CD1c-positive myeloid dendritic cell (primary cell): ENCODE data around the gene DGCR2.
"Not testable (repeated sequence)": the region's sequence is repeated elsewhere in the genome, so short reads cannot be mapped to it uniquely, and the experiment has no call there.

Experiments
- DNase-seq: peaks from one replicate; pipeline ENCODE4 v3.0.0-alpha.2; 2016; ENCODE audit errors: extremely low spot score

DGCR2 gene

DNA sequence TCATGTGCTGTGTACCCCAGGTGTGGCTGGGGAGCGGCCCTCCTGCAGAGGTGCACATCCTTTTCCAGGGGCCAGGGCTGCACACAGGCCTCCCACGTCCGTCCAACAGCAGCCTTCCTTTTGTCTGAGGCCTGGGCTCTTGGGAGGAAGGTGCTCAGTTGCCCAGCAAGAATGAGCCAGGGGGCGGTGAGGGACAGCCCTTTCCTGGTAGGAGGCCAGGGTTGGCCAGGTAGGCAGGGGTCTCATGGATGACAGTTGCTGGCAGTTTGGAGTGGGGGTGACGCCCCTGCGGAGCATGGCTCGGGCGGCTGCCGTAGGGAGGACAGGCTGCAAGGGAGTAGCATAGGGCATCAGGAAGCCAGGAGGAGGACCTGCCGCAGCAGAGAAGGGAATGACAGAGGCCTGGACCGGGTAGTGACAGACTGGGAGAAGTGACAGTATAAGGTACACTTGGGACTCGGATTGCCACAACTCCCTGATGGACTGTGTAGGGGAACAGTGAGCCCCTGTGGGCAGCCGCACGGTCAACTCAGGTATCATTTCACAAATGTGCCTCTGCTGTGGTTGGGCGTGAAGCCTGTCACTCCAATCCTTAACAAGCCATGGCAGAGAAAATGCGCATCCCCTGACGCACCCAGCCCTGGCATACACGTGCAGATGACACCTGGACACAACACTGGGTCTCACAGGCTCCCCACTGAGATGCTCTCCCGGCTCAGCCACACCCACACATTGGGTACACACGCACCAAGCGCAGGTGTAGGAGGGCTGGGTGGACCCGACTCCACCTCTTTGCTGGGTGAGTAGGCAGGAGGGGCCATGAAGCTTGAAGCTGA, 79.7 kb downstream of the DGCR2 start:
- no peak for DNase-seq

DNA sequence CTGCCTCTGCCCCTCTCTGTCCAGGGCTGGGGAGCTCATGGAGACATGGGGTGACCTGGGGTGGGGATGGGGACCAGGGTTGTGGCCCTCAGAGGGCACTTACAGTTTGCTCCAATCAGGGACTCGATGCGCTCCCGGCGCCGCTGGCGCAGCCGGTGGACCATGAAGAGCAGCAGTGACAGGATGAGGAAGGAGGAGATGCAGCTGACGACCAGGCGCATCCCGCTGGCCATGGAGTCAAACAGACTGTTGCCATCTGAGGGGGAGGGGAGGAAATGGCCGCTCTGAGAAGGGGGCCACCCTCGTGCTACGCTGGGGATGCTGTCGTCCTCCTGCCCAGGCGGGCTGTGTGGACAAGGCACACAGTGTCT, 80.5 kb downstream of the DGCR2 start:
- no peak for DNase-seq

DNA sequence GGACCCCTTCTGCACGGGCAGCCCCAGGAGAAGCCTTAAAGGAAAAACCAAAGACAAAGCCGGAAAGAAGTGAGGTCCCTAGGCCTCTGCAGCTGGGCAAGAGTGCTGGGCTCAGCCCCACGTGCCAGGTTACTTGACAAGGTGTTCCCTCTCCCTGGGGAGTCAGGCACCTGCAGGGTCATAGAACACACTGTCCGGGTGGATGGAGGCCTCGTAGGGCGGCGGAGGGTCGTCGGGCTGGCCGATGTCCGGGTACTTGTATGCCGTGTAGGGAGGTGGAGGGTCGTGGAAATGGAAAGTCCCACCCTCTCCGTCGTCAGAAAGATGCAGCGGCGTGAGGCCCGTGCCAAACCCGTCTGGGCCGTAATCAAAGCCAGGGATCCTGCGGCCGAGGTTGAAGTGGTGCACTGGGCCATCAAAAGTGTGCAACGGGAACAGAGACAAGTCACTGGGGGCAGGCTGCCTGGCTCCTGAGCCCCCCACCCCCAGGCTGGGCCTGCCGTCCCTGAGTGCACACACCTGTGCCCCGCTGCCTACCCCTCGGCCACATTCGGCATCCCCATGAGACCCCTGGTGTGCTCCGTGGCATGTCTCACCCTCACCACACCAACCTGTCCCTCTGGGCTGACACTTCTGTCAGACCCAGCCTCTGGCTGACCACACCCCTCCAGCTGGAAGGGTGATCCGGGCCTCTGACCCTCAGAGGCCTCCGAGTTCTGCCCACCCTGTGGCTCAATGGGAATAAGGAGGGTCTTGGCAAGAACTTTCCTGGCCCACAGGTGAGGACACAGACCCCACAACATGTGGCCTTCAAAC, 81.1 kb downstream of the DGCR2 start:
- DNase-seq = no peak

DNA sequence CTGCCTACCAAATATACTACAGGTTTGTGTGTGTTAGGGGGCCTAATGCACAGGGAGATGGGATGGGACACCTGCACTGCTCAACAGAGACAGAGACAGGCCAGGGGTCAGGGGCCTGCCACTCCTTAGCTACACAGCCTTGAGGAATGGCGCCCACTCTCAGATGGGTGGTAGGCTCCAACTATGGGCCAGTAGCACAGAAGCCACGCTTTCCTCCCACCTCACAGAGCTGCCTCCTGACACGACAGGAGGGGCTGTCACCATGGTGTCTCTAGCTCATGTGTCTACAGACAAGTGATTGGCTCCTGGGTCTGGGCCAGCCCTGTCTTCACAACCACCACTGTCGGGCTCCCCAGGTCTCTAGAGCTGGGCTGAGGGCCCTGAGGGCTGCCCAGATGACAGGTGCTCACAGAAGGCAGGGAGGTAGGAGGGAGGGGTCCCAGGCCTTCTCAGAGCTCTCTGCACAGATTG, 81.8 kb downstream of the DGCR2 start:
- no peak for DNase-seq

DNA sequence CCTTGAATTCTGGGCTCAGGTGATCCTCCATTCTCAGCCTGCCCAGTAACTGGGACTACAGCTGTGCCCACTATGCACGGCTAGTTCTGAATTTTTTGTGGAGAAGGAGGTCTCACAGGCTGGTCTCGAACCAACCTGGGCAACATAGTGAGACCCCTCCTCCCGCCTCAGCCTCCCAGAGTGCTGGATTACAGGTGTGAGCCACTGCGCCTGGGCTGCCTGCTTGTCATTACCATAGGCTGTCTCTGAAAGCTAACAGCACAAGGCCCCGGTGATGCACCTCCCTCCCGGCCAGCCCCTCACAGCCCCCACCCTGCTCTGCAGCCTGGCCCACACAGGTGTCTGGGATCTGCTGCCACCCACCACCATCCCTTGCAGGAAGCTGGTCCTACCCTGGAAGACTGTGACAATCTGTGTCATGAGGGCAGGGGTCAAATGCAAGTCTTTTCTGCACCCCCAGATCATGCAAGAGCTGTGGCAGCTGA, 82.4 kb downstream of the DGCR2 start:
- no peak for DNase-seq

DNA sequence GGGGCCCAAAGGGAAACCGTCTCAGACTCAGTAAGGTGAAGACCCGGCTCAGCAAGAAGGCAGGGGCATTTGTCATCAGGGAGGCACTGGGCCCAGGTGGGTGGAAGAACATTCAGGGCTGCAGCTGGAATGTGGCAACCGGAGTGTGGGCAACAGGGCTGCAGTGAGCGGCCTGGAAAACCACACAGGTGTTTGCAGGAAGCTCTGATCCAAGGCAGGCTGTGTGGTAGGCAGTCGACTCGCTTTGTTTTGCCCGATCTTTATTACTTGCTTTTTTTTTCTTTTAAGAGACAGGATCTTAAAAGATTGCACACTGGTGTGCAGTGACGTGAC, 82.8 kb downstream of the DGCR2 start:
- no peak for DNase-seq

DNA sequence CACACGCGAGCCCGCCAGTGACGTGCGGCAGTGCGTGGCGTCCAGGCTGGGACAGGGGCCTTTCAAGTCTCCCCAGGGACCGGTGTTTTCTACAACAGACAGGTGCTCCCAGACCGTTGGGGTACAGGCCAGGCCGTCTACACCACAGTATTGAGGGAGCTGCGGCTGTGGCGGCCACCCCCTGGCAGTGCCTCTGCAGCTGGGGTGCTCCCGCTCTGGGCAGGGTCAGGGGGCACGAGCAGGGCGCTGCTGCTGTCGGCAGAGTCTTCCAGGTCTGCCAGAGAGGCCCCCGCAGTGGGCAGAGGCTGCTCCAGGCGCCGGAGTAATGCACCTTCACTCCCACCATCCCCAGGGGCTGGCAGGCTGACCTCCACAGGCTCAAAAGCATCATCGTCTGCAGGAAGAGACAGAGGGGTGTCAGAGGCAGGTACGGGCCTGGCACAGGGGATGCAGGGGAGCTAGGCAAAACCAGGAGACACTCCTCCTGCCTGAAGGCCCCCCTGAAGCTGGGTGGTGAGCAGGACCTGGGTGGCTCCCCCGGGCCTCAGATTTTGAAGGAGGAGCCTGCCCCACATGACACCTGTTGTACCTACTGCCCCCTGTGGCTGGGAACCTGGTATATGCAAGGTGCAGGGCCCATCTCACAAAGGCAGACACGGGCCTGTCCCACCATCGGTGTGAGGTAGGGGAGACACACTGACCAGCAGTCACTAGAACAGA, 83.3 kb downstream of the DGCR2 start:
- DNase-seq = no peak

DNA sequence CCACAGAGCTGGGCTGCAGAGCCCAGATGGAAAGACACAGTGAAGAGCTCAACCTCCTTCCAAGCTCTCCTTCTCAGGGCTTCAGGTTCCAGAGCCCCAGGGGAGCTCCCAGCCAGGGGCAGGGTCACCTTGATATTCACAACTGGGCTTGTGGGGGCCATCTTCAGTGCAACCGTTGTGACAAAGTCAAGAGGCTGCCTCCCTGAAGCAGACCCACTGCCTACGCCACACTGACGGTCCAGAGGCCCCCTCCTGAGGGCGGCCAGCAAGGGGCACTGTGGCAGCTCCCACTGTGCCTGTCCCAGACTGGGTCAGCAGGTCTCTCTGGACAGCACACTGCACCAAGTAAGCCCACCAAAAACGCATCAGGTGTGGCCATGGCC, 84.1 kb downstream of the DGCR2 start:
- DNase-seq = no peak

DNA sequence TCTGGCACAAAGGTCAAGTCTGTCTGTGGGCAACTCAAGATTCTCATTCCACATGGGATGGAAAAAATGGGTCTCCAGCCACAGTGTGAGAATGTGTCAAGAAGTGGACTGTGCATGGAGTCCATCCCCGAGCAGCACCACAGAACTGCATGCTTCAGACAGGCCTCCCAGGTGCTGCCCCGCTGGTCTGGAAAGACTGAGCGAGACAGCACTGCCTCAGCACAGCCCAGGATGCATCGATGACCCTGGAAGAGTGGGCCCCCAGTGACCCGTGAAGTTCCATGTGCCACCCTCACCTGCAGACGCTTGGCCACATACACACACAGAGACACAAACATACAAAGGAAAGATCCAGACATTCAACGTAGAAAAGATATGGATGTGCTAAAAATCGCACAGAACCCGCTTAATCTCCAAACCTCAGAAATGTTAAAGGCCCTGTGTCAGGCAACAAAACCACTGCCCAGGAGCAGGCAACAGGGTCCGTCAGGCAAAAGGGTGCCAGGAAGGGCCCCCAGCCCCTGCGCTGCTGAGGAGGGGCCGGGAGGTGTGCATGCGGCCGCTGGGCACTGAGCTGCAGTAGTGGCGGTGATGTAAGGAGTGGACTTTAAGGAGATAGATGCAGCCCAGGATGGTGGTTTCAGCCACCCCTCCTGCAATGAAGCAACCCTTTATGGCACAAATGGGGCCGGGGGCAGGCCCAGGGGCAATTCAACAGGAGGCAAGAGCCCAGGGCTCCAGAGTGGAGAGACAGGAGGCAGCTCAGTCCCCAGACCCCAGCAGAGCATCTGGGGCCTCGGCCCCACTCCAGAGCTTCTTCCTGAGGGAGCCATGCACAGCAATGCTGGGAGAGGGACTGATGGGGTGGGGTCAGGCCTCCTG, 84.7 kb downstream of the DGCR2 start:
- DNase-seq = no peak

DNA sequence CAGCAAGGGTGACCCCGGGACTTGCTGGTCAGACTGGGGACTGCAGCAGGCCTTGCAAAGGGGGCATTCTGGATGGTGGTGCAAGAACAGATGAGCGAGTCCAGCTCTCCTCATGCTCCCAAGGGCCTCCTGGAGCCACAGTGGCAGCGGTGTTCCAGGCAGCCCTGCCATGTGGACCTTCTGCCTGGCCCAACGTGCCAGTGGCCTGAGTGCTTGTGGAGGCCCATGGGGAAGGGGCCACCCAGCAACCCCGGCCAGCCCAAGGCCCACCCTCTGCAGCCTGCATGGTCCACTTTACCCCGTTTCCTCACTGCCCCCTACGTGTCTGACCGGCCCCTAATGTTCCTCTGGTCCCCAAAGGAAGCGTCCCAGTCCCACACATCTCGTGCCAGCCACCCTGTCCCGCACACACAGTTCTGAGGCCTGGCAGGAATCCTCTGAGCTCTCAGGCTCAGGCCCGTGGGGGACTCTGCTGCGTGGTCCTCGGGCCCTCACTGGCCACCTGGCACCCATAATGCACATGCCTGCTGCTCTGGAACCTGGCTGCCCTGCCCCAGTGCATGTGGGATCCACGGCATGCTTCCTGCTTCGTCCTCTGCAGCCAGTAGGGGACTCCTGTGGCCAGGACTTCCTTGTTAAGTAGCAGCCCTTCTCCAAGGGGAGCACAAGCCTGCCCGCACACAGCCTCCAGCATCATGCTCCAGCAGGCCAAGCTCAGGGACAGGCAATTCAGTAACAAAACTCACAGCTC, 85.5 kb downstream of the DGCR2 start:
- no peak for DNase-seq

DNA sequence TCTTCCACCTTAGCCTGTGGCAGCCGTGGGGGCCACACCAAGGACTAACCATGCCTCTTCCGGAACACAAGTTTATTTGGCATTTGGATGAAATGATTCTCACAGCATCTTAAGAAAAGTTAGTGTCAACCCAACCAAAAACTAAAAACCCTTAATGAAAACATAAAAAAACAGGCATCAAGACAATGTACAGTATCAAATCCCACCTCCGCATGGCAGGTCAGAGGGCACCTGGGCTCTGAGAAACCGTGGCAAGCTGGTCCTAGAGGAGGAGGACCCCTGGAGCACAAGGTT, 86.0 kb downstream of the DGCR2 start:
- DNase-seq = no peak

DNA sequence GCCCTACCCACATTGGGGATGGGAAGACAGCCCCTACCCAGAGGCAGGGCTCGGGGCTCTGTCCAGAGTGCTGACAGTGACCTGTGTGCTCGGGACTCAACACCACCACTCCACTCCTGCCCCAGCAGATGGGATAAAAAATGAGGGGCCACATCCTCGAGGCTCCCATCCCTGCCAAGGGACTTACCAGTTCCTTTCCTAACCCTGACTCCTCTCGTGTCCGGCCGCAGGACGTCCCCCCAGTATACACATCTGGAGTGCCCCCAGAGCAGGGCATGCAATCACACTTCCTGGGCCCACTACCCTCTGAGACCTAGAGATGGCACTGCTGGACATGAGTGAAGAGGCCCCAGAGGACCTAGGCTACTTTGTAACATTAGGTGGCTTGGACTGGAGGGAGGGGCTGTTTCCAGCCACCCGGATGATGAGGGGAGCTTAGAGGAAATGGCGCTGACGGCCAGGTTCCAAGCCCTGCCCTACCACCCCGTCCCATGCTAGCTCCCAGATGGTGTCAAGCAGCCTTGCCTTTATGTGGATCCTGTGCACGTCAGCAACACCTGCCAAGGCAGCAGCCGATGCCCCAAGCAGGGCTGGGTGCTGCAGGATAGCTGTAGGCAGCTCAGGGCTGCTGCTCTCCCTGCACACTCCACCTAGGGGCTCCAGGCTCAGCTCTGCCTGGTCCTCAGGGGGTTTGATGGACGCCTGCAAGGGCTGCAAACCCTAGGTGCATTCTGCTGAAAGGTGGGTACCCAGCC, 86.6 kb downstream of the DGCR2 start:
- no peak for DNase-seq

DNA sequence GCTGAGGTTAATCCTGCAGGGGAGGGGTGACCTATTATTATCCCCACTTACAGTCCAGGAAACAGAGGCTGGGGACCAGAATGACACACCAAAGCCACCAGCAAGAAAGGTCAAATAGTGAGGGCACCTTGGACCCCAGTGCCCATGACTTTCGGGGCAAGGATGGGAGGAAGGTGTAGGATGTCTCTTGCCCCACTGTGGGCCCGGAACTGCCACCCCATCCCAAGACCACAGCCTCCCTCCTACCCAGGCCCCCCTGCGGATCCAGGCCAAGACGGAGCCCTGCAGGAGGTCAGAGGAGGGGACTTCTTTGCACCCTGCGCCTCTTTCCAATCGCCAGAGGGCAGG, 87.1 kb downstream of the DGCR2 start:
- DNase-seq = not testable (repeated sequence)

DNA sequence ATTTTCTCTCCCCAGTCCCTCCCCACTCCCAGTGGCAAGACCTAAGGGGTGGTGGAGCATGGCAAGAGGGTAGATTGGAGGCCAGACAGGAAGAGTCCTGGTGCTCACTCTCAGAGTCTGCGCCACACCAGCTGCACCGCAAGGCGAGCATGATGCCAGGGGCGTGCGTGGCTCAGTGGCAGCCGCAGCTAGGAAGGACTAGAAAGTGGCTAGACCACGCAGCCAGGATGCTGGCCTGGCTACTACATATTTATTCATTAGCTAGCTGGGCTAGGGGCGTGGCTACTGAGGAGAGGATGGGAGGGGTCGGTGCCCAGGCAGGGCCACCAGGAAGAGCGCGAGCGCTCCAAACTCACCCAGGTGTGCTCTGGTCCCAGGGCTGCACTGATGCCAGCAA, 87.5 kb downstream of the DGCR2 start:
- DNase-seq = not testable (repeated sequence)

DNA sequence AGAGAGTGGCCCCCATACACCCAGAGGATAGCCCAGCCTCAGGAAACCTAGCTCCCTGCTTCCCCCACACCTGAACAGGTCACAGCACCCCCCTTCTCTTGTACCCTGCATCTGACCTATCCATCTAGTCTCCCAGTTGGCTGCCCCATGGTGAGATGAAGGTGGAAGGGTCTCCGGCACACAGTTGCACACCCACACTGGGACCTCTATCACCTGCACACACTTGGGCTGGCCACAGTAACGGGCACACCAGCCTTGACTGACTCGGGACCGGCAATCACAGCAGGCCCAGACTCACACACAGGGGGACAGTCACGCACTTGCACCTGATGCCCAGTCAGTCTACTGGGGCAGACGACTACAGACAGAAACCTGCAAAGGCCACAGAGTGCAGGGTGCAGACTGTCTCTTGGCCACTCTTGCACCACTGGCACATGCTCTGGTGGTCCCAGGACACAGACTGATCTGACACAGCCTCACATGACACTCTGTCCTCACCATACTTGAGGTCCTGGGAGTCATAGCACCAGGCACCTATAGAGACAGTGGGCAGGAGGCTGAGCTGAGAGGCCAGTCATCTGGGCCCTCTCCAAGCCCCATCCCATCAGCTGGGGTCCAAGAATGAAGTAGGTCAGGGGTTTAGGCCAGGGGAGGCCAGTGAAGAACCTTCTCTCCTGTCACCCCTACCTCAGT, 88.0 kb downstream of the DGCR2 start:
- not testable (repeated sequence) for DNase-seq

DNA sequence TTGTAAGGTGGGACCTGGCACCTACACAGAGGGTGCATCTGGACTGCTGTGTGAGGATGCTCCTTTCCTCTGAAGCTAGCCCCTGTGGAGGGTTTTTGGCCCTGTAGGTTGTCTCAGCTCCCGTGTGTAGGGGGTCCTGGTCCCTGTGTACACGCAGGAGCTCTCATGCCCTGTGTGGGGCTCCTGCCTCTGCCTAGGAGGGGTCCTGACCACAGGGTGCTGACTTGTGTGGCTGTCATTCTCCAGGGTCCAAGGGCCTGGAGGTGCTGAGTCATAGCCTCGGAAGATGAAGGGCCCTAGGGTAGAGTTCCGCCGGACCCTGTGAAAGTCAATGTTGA, 88.7 kb downstream of the DGCR2 start:
- not testable (repeated sequence) for DNase-seq

DNA sequence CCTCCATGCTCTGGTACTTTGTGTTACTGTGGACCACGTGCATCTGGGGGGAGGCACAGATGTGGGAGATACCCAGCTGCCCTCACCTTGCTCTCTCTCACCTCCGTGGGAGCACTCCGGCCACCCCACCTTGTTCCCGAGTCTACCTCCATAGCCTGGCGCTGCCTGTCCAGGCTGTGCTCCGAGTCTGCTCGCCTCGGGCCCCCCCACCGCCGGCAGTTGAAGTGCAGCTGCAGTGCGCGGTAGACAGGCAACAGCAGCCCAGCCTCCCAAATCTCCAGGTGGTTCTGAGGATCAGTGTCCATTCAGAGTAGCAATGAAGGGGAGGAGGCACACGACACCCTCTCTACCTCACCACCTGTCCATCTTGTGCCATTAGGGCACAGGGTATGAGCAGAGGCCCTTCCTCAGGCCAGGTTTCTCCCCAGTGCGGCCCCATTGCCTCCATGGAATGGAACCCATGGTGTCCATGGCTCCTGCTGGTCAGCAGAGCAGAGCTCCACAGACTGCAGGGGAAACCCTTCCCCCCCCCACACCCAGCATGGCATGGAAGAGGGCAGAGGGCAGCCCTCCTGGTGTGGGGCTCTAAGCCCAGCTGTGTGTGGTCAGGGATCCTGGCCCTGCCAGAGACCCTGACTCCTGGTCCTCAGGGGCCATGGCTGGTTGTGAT, 89.2 kb downstream of the DGCR2 start:
- DNase-seq = not testable (repeated sequence)

DNA sequence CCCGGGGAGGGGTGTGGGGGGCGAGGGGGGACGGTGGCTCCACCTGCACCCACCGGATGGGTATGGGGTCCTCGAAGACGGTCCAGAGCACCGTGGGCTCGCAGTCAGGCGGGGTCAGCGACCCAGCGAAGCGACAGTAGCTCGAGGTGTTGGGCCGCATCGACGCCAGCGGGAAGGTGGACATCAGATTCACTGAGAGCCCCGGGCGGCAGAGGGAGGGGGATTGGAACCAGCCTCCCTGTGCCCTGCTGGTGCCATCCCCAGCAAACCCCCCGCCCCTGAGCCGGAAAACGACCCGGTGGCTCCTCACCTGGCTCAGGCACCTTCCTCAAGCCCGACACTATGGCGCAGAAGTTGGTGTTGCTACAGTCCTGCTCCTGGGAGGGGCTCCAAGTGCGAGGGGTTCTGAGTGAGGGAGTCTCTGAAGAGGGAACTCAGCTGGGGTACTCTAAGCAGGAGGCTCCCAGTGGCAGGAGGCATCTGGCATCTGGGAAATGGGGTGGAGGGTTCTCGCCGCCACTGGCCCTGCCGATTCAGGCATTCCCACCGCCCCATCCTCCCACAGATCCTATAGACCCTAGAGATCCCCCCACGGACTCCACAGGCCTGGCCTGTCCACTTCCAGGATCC, 89.9 kb downstream of the DGCR2 start:
- not testable (repeated sequence) for DNase-seq

DNA sequence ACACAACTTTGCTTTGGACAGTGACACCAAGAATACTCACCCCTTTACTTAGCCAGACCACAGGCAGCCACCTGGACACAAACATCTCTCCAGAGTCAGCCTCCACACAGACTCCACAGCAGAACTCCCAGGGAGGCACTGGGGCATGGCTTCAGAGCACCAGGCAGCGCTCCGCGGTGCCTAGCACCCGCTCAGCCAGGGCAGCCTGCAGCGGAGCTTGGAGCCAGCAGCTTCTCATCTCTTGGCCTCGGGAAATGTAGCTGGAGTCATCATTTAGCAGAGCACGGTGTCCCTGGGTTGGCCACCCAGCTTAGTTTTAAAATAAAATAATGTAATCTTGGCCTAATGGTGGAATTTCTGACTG, 91.3 kb downstream of the DGCR2 start:
- not testable (repeated sequence) for DNase-seq
